GM10266 (cell line): ENCODE results near the gene ATPAF2.
A peak's percentile ranks its signal among the peaks of the same experiment; 100 is the strongest.

Source experiments
- DNase-seq: peaks from one replicate; pipeline ENCODE4 v3.0.0; 2012; ENCODE audit errors: extremely low spot score
- TF ChIP-seq, protein P1 (sequence below): IDR thresholded peaks from 2 replicates; pipeline ENCODE4 v1.5.1; 2012; ENCODE audit warnings: mild to moderate bottlenecking, low read depth; ENCODE audit not compliant: control insufficient read depth, insufficient read depth; ENCODE audit errors: missing control alignments

The ATPAF2 gene

DNA sequence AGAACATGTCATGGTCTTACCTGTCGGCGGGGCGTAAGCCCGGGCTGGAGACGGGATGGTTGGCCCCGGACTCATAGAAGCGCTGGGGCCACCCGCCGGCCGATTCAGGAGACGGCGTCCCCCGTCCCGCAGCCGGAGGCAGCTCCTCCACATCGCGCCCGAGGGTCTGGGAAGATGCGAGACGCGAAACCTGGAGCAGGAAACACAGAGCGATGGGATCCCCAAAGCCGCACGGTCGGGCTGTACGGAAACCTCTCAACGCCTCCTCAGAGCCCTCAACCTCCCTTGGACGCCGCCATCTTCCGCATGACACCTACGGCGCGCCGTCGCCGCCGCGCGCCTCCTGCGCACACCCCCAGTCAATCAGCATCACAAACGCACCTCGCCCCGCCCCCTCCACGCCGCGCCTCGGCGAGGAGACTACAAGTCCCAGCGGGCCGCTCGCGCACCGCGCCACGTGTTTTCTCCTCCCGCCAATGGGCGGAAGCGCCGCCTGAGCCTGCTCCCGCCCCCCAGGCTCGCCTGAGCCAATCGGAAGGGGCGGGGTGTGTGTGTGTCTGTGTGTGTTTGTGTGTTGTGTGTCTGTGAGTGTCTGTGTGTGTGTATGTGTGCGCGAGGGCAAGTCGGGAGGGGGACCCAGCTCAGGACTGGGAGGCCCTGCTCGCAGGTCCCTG is at the start of gene ATPAF2, which contains the start of gene GID4:
TSS of gene ATPAF2 (minus strand) at position 308 of the 674 bp plus-strand sequence. CDS start at position 153, 155 bp downstream.
TSS of gene GID4 (plus strand) at position 548 of the 674 bp plus-strand sequence. CDS start at position 605, 57 bp downstream.
- DNase-seq = peak; percentile 98
- TF ChIP-seq, protein P1, sequence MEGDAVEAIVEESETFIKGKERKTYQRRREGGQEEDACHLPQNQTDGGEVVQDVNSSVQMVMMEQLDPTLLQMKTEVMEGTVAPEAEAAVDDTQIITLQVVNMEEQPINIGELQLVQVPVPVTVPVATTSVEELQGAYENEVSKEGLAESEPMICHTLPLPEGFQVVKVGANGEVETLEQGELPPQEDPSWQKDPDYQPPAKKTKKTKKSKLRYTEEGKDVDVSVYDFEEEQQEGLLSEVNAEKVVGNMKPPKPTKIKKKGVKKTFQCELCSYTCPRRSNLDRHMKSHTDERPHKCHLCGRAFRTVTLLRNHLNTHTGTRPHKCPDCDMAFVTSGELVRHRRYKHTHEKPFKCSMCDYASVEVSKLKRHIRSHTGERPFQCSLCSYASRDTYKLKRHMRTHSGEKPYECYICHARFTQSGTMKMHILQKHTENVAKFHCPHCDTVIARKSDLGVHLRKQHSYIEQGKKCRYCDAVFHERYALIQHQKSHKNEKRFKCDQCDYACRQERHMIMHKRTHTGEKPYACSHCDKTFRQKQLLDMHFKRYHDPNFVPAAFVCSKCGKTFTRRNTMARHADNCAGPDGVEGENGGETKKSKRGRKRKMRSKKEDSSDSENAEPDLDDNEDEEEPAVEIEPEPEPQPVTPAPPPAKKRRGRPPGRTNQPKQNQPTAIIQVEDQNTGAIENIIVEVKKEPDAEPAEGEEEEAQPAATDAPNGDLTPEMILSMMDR = no peak

DNA sequence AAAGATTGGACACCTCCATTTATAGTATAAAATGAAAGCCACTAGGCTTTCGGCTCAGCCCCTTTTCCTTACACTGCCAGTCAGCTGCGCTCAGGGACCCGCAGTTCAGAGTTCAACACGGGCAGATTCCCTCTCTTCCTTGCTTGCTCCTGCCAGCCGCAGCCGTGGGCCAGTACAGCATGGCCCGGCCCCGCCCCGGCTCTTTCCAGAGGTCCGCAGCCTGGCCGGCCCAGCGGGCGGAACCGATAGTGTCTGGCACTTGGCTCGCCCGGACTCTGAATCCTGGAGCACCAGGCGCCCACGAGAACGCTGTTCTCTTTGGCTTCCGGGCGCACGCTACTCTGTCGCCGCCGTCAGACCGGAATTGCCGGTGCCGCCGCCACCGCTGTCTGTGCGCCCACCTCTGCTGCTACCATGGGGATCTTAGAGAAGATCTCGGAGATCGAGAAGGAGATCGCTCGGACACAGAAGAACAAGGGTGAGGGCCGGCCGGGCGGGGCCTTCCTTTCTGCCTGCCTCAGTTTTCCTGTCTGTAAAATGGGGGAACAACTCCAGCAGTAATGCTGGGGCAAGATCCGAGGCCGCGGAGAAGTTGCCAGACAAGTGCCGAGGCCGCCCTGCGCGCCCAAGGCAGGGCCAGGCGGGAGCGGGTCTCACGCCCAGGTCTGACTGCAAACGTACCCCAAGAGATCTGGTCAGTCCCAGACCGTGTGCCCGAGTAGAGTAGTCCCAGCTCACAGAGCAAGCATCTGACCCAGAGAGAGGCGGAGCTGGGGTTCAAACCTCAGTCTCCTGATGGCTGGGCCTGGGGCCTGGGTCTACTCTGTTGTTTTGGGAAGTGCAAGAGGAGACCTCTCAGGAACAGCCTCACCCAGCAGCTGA is 48.9 kb upstream of the ATPAF2 start, which contains the start of gene DRG2:
TSS of gene DRG2 (plus strand) at position 339 of the 882 bp plus-strand sequence. CDS start at position 415, 76 bp downstream.
- TF ChIP-seq, protein P1 = no peak
- peak; percentile 86 for DNase-seq

DNA sequence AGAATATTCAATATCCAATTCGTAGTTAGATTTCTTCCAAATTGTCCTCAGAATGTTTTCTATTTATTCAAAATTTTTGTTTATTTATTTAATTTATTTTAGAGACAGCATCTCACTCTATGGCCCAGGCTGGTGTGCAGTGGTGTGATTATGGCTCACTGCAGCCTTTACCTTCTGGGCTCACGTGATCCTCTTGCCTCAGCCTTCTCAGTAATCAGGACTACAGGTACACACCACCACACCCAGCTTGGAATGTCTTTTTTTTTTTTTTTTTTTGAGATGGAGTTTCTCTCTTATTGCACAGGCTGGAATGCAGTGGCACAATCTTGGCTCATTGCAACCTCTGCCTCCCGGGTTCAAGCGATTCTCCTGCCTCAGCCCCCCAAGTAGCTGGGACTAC is 45.3 kb upstream of the ATPAF2 start:
- TF ChIP-seq, protein P1 = no peak
- no peak for DNase-seq

DNA sequence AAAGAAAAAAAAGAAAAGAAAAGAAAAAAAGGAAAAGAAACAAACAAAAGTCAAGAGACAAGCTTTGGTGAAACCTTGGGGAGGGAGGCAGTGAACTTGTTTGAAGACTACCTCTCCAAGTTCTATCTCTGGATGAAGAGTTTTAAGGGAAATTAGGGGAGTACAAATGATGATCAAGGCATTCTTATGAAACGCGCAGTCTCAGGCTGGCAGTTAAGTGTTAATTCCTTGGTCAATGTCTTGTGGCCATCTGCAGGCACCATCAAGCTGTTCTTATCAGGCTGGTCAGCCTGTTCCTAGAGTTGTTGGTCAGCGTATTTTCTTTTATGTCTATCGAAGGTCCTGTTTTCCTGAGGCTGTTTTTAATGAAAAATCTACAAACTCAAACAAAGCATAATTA is 40.6 kb upstream of the ATPAF2 start:
- no peak for DNase-seq
- TF ChIP-seq, protein P1 = no peak

DNA sequence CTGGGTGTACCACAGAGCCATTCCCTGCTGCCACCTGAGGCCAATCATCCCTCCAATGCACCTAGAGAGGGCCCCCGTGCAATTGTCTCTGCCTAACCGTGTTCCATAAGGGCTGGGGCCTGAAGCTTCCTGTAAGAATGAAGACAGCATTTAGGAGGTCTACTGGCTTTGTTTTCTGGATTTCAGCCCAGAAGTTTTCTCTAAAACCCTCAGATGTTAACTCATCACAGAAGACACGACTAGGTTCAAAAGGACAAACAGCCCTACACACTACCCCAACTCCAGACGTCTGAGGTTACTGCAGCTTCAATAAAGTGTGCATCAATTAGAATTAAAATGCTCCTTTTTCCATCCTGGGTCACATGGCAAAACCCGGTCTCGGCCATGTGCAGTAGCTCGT is 38.0 kb upstream of the ATPAF2 start:
- no peak for DNase-seq
- TF ChIP-seq, protein P1 = no peak

DNA sequence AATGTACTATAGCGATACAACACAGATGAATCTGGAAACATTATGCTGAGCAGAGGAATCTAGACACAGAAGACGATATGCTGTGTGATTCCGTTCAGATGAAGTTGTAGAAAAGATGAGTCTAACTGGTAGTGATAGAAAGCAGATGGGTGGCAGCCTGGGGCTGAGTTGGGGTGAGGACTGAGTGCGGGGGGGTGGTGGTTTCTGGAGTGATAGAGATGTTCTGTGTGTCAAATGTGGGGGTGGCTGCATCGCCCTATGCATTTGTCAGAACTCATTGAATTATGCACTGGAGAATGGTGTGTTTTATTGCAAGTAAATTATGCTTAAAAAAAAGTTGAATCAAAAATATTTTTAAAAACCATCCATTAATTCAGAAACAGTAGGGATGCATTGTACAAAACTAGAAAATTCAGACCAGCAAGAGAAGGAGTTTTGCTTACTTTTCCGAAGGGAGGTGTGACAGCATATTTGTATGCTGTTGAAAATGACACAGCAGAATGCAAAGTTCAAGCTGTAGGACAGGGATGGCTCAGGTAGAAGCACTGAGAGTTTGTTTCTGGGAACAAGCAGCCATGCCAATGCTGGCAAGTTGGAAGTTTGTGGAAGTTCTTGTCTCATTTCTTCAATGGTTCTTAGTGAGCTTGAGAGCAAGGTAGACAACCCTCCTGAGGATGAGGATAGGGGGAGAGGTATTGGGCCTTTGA is 35.8 kb upstream of the ATPAF2 start:
- no peak for DNase-seq
- TF ChIP-seq, protein P1 = no peak
